ENCODE results near the gene GPR160.

GRCh38 chr3:170012683-170013400 is 25.0 kb upstream of the GPR160 start:
- no peak for TF ChIP-seq CTCF (IDR thresholded peaks at IDR 0.05)
- TF ChIP-seq POLR2AphosphoS5 (IDR thresholded peaks at IDR 0.05), result no peak
- TF ChIP-seq EP300 (IDR thresholded peaks at IDR 0.05; ENCODE audit: low read depth), result no peak
- no peak for TF ChIP-seq POLR2A (IDR thresholded peaks at IDR 0.05)

Data from transverse colon (tissue), 4 donors.